NT2/D1 (cell line): Measurements from ENCODE around the gene OR5K2.

ENCODE experiments used
- SUZ12 ChIP-seq: IDR thresholded peaks from 2 replicates; pipeline ENCODE4 v1.6.1; 2011; ENCODE audit not compliant: insufficient read length, insufficient read depth; ENCODE audit errors: extremely low read depth
- YY1 ChIP-seq: IDR thresholded peaks from 2 replicates; pipeline ENCODE4 v1.6.1; 2011; ENCODE audit not compliant: insufficient read length, insufficient read depth
- ZNF274 ChIP-seq: IDR thresholded peaks from 2 replicates; pipeline ENCODE4 v1.6.1; 2011; ENCODE audit warnings: mild to moderate bottlenecking, low read depth, low read length

- no peak for TF ChIP-seq YY1
- TF ChIP-seq ZNF274, result no peak
- no peak for TF ChIP-seq SUZ12
These were observed at the start of gene OR5K2 for GRCh38 chr3:98497381-98497780.
